GM23248 (cell line): ENCODE measurements around the gene TMPRSS2. TPM values are rescaled to one million over a fixed set of nuclear protein-coding genes. Genes with fewer than 3 reads are reported as not detected.

ENCODE experiments used
- DNase-seq: peaks from one replicate; pipeline ENCODE4 v3.0.0-alpha.2; 2015
- H2AFZ ChIP-seq: fragments of 200-600 bp; sonication (generic); 2 replicates; pipeline ENCODE4 v1.6.1; 2016; ENCODE audit warnings: antibody characterized with exemption
- H3F3A ChIP-seq: fragments of 200-600 bp; sonication (generic); 2 replicates; pipeline ENCODE4 v1.6.1; 2016; ENCODE audit warnings: mild to moderate bottlenecking, antibody characterized with exemption, mixed run types; ENCODE audit not compliant: insufficient read depth
- H3K27ac ChIP-seq: fragments of 200-600 bp; sonication (generic); 2 replicates; pipeline ENCODE4 v1.5.1; 2016; ENCODE audit warnings: mild to moderate bottlenecking
- H3K27me3 ChIP-seq: fragments of 200-600 bp; sonication (generic); replicated peaks from 2 replicates; pipeline ENCODE4 v1.6.1; 2016; ENCODE audit warnings: mild to moderate bottlenecking; ENCODE audit not compliant: insufficient read depth
- H3K36me3 ChIP-seq: fragments of 200-600 bp; sonication (generic); 2 replicates; pipeline ENCODE4 v1.6.1; 2016; ENCODE audit warnings: low read depth, mild to moderate bottlenecking
- H3K4me1 ChIP-seq: fragments of 200-600 bp; sonication (generic); 2 replicates; pipeline ENCODE4 v1.6.1; 2016; ENCODE audit warnings: mild to moderate bottlenecking; ENCODE audit not compliant: insufficient read depth
- H3K4me2 ChIP-seq: fragments of 200-600 bp; sonication (generic); one replicate; pipeline ENCODE4 v1.6.1; 2016; ENCODE audit warnings: mild to moderate bottlenecking; ENCODE audit not compliant: unreplicated experiment
- H3K4me3 ChIP-seq: fragments of 200-600 bp; sonication (generic); 2 replicates; pipeline ENCODE4 v1.5.1; 2016; ENCODE audit warnings: mild to moderate bottlenecking
- H3K79me2 ChIP-seq: fragments of 200-600 bp; sonication (generic); 2 replicates; pipeline ENCODE4 v1.6.1; 2016; ENCODE audit warnings: mild to moderate bottlenecking; ENCODE audit not compliant: insufficient read depth
- H3K9ac ChIP-seq: fragments of 200-600 bp; sonication (generic); 2 replicates; pipeline ENCODE4 v1.6.1; 2016; ENCODE audit warnings: mild to moderate bottlenecking
- H3K9me2 ChIP-seq: fragments of 200-600 bp; sonication (generic); 2 replicates; pipeline ENCODE4 v1.6.1; 2016; ENCODE audit warnings: mixed run types, mild to moderate bottlenecking, moderate library complexity; ENCODE audit not compliant: insufficient read depth
- H3K9me3 ChIP-seq: fragments of 200-600 bp; sonication (generic); one replicate; pipeline ENCODE4 v1.6.1; 2017; ENCODE audit warnings: low read depth
- H4K20me1 ChIP-seq: fragments of 200-600 bp; sonication (generic); 2 replicates; pipeline ENCODE4 v1.6.0; 2016; ENCODE audit not compliant: insufficient read depth
- EZH2 ChIP-seq: fragments of 200-600 bp; sonication (generic); IDR thresholded peaks from 2 replicates; pipeline ENCODE4 v1.6.1; 2018; ENCODE audit warnings: antibody characterized with exemption, mild to moderate bottlenecking; ENCODE audit not compliant: insufficient read depth, poor library complexity, severe bottlenecking
- EZH2phosphoT487 ChIP-seq: fragments of 200-600 bp; sonication (generic); IDR thresholded peaks from 2 replicates; pipeline ENCODE4 v1.6.1; 2018; ENCODE audit warnings: antibody characterized with exemption, moderate library complexity, mild to moderate bottlenecking, low read depth; ENCODE audit not compliant: insufficient read depth
- WGBS, 2 experiments: methylation state at CpG; one replicate each; pipeline ENCODE4 v1.1.6; 2015 to 2017; ENCODE audit warnings: low lambda C conversion rate in 2 of 2, low coverage in 1 of 2; ENCODE audit errors: missing lambda C conversion rate in 2 of 2; 5-methylcytosine and 5-hydroxymethylcytosine counted together
- in situ Hi-C: fragments of 300-500 bp; cut with MboI; formaldehyde crosslinking; loops from 2 replicates; pipeline ENCODE4 v1.15.0; 2020
- polyA plus RNA-seq: library from polyadenylated mRNA; unstranded; fragments of >200 nt; fragmentation: Nextera tagmentation; extraction: Ambion mirVana; gene quantifications from 2 replicates; pipeline ENCODE4 v1.2.1, GENCODE V29; 2016
- total RNA-seq: library from RNA; depleted of rRNA; stranded (reverse); fragments of >200 nt; shearing (Covaris generic); gene quantifications from 2 replicates; pipeline ENCODE4 v1.2.3, GENCODE V29; 2014

The TMPRSS2 gene
- total and polyA plus RNA-seq, 2 experiments from 2014 or later, result not detected

DNA sequence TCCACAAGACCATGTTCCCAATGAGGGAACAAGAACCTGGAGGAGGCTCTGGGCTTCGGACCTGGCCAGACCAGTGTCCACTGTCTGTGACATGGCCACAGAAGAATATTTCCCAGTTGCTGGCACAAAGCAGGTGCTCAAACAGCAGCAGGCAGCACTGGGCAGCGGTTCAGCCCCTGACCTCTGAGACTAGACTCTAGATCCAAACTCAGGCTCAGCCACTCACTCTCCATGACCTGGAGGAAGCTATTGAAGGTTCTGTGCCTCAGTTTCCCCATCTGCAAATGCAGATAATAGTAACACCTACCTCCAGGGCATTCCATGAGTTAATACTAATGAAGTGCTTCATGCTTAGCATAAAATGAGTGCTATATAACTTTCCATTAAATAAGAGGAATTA is 8.0 kb downstream of the TMPRSS2 start:
- in situ Hi-C loops, result no loop called here

DNA sequence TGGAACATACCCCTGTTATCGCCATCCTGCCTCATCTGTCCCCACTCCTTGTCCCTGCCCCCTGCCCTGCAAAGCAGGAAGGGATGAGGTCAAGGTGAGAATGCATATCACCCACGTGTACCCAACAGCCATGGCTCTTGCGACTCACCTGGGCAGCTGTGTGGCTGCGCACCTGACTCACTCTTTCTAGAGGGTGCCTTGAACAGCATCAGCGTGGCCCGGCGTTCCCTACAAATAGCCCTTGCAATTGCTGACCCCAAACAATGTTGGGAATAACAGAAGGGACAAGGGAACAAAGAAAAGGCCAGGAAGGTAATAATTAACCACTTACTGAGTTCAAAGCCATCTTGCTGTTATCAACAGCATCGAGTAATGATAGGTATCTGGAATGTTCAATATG is 10.2 kb downstream of the TMPRSS2 start:
- WGBS, 2 experiments, result 70 to 74% methylated on average over 8 of the region's 8 CpGs
- H3K27me3 ChIP-seq, result peaks cover 21% of the 10 kb centered on the region
- no peaks in the 10 kb centered on the region for H3K36me3 ChIP-seq

More for the DNA sequence above, 8.0 kb downstream of the TMPRSS2 start:
- no peak overlapping the region for H3K9ac ChIP-seq
- H4K20me1 ChIP-seq, result no peaks in the 10 kb centered on the region
- H3K79me2 ChIP-seq, result no peaks in the 10 kb centered on the region
- peaks cover 28% of the 10 kb centered on the region for H3K27me3 ChIP-seq
- H3K27ac ChIP-seq, result no peak overlapping the region
- no peak for TF ChIP-seq EZH2phosphoT487
- TF ChIP-seq EZH2, result no peak
- 46 to 64% methylated on average over 2 of the region's 2 CpGs for WGBS, 2 experiments
- H3K4me2 ChIP-seq, result no peak overlapping the region
- H3K36me3 ChIP-seq, result no peaks in the 10 kb centered on the region
- DNase-seq, result no peak
- no peak overlapping the region for H2AFZ ChIP-seq
- H3F3A ChIP-seq, result no peaks in the 10 kb centered on the region
- no peaks in the 10 kb centered on the region for H3K9me3 ChIP-seq
- H3K4me3 ChIP-seq, result no peak overlapping the region
- no peaks in the 10 kb centered on the region for H3K4me1 ChIP-seq
- no peaks in the 10 kb centered on the region for H3K9me2 ChIP-seq

DNA sequence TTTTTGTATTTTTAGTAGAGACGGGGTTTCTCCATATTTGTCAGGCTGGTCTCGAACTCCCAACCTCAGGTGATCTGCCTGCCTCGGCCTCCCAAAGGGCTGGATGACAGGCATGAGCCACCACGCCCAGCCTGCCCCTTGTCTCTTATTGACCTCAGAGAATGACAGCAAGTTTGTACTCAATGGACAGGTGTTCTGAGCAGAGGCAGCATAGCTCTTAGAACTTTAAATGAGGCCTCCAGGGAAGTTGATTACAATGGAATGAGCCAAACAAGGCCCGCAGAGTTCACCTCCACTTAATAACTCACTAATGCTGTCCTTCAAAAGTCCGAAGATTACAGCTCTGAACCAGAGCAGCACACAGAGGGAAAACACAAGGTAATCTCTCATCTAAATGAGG is 10.9 kb downstream of the TMPRSS2 start:
- Histone ChIP-seq H3K27ac (no peak overlapping the region), H3K36me3 (no peaks in the 10 kb centered on the region), H3K9me3 (no peaks in the 10 kb centered on the region), H2AFZ (no peak overlapping the region), H3K9me2 (no peaks in the 10 kb centered on the region), H3F3A (no peaks in the 10 kb centered on the region), H3K4me2 (no peak overlapping the region), H3K4me3 (no peak overlapping the region), H3K4me1 (no peaks in the 10 kb centered on the region), H3K9ac (no peak overlapping the region), H3K79me2 (no peaks in the 10 kb centered on the region), H3K27me3 (peaks cover 27% of the 10 kb centered on the region), H4K20me1 (no peaks in the 10 kb centered on the region)
- in situ Hi-C loops, result no loop called here
- no peak for TF ChIP-seq EZH2phosphoT487
- TF ChIP-seq EZH2, result no peak
- WGBS, 2 experiments, result 45 to 60% methylated on average over 6 of the region's 6 CpGs
- no peak for DNase-seq

More for the DNA sequence above, 10.2 kb downstream of the TMPRSS2 start:
- no peak for TF ChIP-seq EZH2phosphoT487
- no peak for TF ChIP-seq EZH2
- H3K27ac ChIP-seq, result no peak overlapping the region
- no peak overlapping the region for H3K9ac ChIP-seq
- H3K9me3 ChIP-seq, result no peaks in the 10 kb centered on the region
- H3K4me3 ChIP-seq, result no peak overlapping the region
- DNase-seq, result no peak
- in situ Hi-C loops, result no loop called here
- no peaks in the 10 kb centered on the region for H4K20me1 ChIP-seq
- no peaks in the 10 kb centered on the region for H3K4me1 ChIP-seq
- no peak overlapping the region for H3K4me2 ChIP-seq
- H3K79me2 ChIP-seq, result no peaks in the 10 kb centered on the region
- no peaks in the 10 kb centered on the region for H3K9me2 ChIP-seq
- H3F3A ChIP-seq, result no peaks in the 10 kb centered on the region
- H2AFZ ChIP-seq, result no peak overlapping the region

DNA sequence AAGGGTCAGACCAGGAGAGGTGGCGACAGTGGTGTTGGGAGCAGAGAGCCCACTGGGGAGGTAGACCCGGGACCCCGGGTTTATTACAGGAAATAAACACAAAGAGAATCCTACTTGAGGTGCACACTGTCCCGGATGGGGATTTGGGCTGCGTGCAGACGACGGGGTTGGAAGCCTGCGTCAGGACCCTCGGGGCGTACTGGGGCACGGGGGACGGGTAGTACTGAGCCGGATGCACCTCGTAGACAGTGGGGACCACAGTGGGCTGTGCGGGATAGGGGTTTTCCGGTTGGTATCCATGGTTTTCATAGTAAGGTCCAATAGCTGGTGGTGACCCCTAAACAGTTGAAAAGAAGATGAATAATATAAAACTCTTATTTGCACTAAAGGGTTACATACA is 13.7 kb downstream of the TMPRSS2 start:
- Histone ChIP-seq H3K4me3 (no peak overlapping the region), H2AFZ (no peak overlapping the region), H3K9ac (no peak overlapping the region), H3K4me1 (no peaks in the 10 kb centered on the region), H3K36me3 (no peaks in the 10 kb centered on the region), H3K9me2 (no peaks in the 10 kb centered on the region), H3F3A (no peaks in the 10 kb centered on the region), H3K79me2 (no peaks in the 10 kb centered on the region), H3K9me3 (no peaks in the 10 kb centered on the region), H3K4me2 (no peak overlapping the region), H3K27ac (no peak overlapping the region), H4K20me1 (no peaks in the 10 kb centered on the region), H3K27me3 (peaks cover 22% of the 10 kb centered on the region)
- 77 to 80% methylated on average over 14 to 16 of the region's 16 CpGs for WGBS, 2 experiments
- in situ Hi-C loops, result no loop called here
- no peak for TF ChIP-seq EZH2
- no peak for TF ChIP-seq EZH2phosphoT487
- no peak for DNase-seq

DNA sequence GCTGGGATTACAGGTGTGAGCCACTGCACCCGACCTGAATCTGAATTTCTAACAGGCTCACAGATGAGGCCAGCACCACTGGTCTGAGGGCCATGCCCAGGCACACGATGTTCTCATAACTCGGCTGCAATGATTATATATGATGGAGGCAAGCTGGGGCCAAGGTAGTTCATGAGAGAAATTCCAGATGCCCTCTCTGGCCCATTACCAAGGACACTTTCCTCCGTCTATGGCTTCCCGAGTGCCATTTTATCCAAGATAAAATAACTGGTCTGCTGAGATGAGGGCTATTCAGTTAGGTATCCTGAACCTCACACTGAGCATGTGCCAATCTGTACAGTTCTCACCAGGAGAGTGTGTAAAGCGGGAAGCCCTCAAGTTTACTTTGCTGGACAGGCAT is 16.5 kb downstream of the TMPRSS2 start:
- WGBS, 2 experiments, result 56 to 57% methylated on average over 6 of the region's 6 CpGs
- peaks cover 14% of the 10 kb centered on the region for H3K27me3 ChIP-seq
- in situ Hi-C loops, result no loop called here

More for the DNA sequence above, 16.5 kb downstream of the TMPRSS2 start:
- no peaks in the 10 kb centered on the region for H4K20me1 ChIP-seq
- no peak overlapping the region for H3K9ac ChIP-seq
- TF ChIP-seq EZH2 (no peak), EZH2phosphoT487 (no peak)
- no peak overlapping the region for H3K27ac ChIP-seq
- no peak overlapping the region for H3K4me2 ChIP-seq
- no peak overlapping the region for H2AFZ ChIP-seq
- no peak overlapping the region for H3K4me3 ChIP-seq
- H3K9me2 ChIP-seq, result no peaks in the 10 kb centered on the region
- DNase-seq, result no peak
- H3K36me3 ChIP-seq, result no peaks in the 10 kb centered on the region
- no peaks in the 10 kb centered on the region for H3K79me2 ChIP-seq
- H3K9me3 ChIP-seq, result no peaks in the 10 kb centered on the region
- H3F3A ChIP-seq, result no peaks in the 10 kb centered on the region
- no peaks in the 10 kb centered on the region for H3K4me1 ChIP-seq
